Stimulated activated CD8-positive, alpha-beta memory T cell treated with anti-CD3 and anti-CD28 coated beads, Interleukin-4, amount 100 ng/mL, for 1 hour (primary cell): Measurements from ENCODE around the gene CDK5RAP3.
"Not testable (repeated sequence)": the region's sequence is repeated elsewhere in the genome, so short reads cannot be mapped to it uniquely, and the experiment has no call there.

Source experiments
- DNase-seq, 2 donors: peaks; one replicate each; pipeline ENCODE4 v3.0.0-alpha.2; 2020; ENCODE audit warnings: low read depth in 2 of 2, low spot score in 1 of 2

Gene CDK5RAP3

DNA sequence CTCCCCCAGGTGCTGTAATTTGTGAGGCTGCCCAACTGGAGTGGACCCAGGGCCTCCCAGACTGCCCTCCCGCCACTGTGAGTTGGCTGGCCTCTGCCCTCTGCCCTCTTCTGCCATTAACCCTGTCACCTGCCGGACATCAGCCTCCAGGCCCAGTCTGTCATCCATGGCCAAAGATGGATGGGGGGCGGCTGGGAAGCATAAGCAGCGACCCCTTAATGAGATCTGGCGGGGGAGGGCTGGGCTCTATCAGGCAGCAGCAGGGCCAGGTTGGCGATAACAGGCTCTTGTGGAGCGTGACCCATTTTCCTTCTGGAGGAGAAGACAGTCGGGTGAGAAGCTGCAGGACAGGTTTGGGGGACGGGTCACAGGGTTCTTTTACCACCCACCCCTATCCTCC lies 25.3 kb downstream of the CDK5RAP3 start:
- no peak for DNase-seq

DNA sequence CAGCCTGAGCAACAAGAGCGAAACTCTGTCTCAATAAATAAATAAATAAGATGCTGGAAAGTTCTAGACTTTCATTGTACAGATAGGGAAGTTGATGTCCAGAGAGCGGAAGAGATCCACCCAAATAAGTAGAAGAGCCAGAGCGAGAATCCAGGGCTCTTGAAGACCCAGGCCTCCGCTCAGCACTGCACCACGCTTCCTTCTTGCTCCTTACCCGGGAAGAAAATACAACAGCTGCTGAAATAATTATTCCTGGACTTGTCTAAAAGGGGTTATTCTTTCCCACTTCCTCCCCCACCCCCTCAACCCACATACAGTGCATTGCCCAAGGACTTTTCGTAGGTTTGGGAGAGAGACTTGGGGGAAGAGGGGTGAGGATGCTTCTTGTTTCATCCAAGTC lies 26.7 kb downstream of the CDK5RAP3 start:
- DNase-seq, result no peak

DNA sequence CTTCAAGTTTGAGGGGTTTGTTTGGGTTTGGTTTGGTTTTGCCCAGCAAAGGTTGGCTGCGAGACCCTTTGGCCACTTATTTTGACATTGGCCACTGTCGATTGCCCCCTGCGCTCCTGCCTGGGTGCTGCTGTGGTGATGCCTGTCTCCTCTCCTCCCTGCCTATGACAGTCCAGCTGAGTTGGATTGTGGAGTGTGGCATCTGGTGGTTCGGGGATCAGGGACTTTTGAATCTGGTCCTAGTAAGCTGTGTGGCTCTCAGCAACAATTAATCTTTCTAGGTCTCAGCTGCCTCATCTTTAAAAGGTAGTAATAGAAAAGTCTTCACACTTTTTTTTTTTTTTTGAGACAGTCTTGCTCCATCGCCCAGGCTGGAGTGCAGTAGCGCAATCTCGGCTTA lies 27.1 kb downstream of the CDK5RAP3 start:
- no peak for DNase-seq

DNA sequence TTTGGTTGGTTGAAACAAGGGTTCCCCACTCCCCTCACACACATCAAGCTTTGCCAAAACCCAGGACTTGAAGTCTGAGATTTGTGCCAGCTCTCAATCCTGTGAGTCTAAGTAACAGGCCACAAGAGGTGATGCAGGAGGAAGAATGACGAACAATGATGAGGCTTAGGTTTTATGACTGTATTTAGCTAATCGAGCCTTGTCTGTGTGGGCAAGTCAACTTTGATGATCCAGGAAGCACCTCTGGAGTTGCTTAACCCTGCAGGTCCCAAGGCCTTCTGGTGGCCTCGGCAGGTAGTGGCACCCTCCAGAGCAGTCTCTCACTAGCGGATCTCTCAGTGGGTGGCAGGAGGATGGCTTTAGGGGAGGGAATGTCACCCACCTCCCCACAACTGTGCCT lies 28.7 kb downstream of the CDK5RAP3 start:
- no peak for DNase-seq

DNA sequence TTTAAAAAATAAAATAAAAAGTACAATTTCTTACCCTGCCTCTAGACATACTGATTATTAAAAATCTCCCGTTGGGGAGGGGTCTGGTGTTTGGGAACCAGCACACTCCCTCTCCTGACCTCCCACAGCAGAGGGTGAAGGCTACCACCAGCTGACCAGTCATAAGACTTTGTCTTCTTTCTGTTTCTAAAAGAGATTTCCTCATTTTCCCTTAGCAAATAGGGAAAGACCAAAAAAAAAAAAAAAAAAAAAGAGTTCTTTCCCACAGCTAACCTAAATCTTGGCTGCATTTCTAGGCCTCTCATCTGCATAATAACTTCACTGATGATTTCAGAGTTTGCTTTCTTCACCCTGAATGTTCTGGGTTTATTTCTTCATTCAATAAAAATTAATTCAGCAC lies 30.3 kb downstream of the CDK5RAP3 start:
- no peak for DNase-seq

DNA sequence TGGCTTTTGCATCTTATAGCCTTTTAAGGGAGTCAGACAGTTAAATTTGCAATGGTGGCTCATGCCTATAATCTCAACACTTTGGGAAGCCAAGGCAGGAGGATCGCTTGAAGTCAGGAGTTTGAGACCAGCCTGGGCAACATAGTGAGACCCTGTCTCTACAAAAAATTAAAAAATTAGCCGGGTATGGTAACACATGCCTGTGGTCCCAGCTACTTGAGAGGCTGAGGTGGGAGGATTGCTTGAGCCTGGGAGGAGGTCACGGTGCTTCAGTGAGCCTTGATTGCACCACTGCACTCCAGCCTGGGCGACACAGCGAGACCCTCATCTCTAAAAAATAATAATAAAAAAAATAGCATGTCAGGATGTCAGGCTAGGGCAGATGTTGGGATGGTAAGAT lies 30.7 kb downstream of the CDK5RAP3 start:
- not testable (repeated sequence) for DNase-seq

DNA sequence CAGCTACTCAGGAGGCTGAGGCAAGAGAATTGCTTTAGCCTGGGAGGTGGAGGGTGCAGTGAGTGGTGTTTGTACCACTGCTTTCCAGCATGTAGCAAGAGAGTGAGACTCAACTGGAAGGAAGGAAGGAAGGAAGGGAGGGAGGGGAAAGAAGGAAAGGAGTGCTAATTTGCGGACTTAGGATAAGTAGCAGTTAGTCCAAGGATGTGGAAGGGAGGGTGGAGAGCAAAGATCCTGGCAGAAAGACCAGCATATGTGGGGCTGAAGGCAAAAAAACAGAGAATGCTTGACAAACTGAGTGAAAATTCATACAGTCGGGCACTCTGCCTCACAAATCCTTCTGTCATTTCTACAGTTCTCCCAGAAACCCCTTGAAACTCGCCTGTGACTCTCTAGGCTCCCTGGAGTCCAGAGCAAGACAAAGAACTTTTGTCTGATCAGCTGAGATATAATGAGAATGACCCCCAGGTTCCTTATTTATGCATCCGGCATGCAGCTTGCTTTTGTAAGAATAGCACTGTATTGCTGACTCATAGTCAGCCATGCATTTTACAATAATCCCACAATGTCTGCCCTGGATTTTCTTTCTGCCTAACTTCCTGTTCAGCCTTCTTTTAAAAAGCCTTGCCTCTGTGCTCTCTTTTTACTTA lies 31.5 kb downstream of the CDK5RAP3 start:
- no peak for DNase-seq

DNA sequence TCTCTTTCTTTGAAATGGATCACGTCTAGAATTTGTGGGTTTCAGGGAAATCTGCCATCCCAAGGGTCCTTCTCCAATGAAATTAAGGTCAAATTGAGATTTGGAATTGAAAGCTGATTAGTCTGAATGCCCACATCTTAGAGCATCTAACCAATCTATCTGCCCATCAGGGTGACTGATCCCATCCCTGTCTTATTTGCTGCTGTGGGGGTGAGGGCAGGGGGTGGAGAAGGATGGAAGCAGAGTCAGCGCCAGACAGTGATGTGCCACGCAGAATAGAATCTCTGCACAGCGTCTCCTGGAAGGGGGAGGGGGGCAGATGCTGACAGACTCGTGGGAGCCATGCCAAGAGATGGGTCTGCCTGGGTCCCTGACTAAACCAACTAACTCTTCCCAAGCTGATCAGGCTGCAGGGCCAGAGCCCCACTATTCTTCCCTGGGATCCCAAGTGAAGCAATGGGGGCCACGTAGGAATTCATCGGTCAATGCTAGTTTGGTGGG lies 32.1 kb downstream of the CDK5RAP3 start:
- DNase-seq, result no peak

DNA sequence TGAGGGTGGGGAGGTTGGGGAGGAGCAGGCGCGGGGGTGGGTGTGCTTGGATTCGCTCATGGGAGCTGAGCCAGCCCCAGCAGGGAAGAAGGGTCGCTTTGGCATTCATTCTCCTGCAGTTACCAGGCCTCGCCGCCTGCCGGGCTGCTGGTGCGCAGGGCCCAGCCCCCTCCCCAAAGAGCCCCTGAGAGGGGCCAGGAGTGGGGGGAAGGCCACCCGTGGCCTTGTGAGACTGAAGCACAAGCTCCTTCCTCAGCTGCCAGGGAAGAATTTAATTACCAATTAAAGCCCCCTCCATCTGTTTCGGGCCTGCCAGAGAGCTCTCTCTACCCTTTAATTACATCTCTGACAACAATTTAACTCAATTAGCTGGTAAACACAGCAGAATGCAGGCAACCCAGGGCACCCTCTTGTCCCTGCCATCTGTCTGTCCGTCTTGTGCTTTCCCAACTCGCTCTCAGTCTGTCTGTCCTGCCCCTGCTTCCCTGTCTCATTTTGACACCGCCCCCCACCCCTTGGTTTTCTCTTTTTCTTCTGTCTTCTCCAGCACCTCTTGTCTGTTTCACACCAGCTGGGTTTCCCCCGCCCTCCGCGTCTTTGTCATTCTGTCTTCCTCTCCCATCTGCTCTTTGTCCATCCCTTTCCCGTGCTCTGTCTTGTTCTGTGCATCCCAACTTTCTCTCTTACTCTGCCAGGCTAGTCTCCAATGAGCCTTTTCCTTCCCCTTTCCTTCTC lies 32.7 kb downstream of the CDK5RAP3 start:
- DNase-seq, result no peak

DNA sequence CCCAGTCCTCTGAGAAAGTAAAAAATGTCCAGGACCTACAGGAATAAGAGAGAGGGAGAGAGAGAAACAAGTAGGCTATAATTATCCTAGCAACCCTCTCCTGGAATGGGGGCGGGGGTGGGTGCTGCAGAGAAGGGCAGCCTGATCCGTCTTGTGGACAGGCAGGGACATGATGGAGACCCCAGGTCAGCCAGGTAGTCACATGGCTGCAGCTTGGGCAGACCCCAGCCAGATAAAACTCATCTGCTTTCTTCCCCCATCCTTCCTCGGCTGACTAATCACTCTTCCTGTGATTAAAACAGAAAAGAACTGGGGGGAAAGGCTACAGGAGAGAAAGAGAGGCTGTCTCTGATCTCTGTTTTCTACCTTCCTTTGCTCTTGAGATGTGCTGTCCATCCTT lies 34.1 kb downstream of the CDK5RAP3 start:
- DNase-seq, result no peak

DNA sequence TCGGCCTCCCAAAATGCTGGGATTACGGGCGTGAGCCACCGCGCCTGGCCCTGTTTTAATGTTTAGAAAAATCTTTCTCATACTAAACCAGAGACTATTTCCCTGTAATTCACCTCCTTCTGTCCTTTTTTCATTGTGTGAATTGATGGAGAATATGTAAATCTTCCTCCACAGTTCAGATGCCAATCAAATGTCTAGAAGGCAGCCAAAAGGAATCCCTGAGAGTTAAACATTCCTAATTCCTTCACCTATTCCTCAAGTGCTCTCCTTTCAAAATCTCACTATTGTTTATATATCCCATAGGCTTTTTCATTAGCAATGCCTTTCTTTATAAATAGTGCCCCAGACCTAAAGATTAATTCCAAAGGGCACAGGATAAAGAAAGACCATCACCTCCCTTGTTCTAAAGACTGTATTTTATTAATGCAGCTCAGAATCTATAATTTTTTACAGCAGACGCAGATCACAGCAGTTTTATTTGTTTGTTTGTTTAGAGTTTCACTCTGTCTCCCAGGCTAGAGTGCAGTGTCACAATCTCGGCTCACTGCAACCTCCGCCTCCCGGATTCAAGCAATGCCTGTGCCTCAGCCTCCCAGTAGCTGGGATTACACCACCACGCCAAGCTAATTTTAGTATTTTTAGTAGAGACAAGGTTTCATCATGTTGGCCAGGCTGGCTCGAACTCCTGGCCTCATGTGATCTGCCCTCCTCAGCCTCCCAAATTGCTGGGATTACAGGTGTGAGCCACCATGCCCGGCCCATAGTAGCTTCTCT lies 36.2 kb downstream of the CDK5RAP3 start:
- no peak for DNase-seq

DNA sequence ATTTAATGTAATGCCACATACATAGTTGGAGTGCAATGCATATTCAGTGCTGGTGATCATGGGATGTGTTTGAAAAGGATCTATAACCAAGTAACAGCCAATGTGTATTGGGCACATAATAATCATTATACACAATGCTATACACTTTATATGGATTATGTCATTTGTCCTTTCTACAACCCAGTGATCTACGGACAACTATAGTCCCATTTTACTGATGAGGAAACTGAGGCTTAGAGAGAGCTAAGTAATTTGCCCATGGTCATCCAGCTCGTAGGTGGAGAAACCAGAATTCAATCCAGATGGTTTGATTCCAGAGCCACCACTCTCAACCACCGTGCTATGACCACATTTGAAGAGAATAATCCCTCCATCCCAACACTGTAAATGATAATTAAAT lies 39.3 kb downstream of the CDK5RAP3 start:
- no peak for DNase-seq

DNA sequence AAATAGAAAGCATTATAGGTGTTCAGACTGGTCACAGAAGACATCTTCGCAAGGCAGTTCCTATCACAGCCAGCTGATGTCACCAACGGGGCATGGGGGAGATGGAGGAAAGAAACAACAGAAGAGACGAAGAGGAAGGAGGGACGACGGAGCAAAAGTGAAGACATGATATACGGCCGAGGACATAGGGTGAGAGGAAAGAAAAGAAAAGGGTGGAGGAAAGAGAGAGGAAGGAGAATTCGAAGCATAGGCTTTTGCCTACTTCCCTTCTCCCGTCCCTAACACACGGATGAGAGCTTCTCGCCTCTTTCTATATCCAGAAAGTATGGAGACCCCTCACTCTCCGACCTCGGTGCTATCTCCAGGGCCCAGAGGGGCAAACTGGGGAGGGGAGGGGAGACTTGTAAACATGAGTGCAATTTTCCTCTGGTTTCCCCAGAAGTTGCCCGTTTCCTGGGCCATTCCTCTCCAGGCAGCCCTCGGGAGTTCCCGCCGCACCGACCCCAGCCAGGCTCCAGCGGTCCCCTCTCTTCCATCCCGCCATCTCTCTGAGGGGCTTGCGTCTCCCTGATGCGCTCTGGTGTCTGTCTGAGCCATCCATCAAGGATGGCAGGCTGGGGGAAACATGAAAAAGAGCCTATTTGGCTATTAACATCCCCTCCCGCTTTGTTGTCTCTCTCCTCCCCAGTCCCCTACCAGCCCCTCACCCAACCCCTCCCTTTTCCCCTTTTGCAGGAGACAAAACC lies 40.7 kb downstream of the CDK5RAP3 start:
- no peak for DNase-seq

DNA sequence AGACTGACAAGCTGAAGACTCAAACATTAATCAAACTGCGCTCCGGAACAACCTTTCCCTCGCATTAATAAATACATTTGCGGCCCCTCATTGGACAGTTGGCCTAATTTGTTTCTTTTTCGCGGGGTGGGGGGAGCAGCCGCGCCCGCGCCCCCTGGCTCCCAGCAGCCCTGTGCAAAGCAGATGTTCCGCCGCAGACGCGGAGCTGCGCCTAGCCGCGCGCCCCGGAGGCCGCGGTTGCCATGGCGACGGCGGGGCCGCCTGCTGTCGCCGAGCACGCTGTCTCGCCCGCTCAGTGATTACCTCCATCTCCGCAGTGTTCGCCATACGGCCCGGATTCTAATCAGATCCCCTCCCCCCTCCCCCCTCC lies 41.2 kb downstream of the CDK5RAP3 start:
- DNase-seq, result peak in 1 of 2 donors; percentile 32

DNA sequence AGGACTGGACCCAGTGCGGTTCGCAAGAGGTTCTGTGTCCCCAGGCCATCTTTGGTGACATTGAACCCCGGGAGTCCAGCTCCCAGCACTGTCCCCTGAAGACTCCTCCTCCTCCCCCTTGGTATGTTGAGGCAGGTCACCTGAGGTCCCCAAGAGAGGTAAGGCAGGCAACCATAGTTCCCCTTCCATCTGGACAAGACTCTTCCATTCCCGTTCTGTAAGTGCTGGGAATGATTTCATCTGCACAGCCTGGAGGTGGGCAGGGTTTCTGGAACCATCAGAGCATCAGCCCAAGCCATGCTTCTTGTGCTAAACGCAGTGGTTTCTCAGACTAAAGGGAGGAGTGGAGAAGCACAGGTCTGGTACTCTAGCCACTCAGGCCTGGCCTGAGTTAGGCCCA lies 41.7 kb downstream of the CDK5RAP3 start:
- DNase-seq, result no peak

DNA sequence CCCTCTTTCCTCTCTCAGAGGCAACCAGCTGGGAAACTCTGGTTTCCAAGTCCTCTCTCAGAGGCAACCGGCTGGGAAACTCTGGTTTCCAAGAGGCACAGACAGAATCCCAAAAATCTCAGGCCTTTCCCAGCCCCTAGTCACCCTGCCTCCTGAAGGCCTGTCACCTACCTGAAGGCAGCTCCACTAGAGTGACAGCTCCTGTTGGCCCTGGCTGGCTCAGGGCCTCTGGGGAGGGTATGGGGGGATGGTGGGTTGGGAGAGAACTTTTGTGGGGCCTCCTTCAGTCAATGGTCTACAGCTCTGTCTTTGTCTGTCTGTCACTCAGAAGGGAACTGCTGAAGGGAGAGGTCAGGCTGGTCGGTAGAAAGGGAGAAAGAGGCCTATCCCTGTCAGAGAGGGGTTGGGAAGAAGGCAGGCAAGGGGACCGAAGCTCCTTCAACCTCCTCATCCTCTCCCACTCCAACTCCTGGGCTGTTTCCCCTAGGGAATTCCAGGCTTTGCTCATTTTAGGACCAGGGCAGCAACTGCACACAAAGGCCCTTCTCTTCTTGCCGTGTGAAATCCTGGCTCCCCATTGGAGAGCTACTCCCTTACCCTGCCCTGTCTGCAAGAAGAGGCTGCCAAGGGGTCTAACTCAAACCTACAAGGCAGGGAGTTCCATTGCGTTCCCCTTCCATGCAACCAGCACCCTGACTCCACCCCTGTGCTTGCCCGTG lies 43.1 kb downstream of the CDK5RAP3 start:
- no peak for DNase-seq

DNA sequence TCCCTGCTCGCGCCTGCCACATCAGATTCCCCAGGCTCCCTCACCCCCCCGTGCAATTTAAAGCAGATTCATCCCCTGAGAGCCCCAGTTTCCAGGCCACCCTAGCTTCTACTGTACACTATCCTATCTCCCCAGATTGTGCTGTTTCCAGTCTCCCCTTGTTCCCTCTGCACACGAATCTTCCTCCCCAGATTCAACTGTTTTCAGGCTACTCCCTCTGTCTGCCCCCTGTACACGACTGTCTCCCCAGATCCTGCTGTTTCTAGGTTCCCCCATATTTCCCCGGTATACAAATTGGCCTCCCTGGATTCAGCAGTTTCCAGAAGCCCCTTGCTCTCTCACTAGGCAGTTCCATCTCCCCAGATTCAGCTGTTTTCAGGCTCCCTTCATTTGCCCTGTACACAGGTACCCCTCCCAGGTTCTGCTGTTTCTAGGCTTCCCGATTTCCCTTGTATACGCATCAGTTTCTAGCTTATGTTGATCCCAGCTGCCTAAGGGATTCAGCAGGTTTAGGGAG lies 43.7 kb downstream of the CDK5RAP3 start:
- DNase-seq, result no peak

DNA sequence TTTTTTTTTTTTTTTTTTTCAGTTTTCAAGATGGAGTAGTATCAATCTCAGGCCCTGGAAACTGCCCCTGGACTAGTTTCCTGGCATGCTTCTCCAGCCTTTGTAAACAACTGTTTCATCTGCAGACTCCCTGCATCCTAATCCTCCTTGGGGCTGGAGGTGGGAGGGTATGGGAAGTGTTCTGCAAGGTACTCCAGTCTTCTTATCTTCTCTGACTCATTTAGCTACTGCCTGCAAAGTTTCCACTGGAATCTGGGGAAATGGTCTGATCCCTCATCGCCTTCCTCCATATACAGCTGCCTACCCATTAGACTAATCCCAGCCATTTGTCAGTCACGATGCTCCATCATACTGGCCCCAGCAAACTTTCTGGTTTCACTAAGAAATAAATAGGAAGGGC lies 45.2 kb downstream of the CDK5RAP3 start:
- DNase-seq, result no peak

DNA sequence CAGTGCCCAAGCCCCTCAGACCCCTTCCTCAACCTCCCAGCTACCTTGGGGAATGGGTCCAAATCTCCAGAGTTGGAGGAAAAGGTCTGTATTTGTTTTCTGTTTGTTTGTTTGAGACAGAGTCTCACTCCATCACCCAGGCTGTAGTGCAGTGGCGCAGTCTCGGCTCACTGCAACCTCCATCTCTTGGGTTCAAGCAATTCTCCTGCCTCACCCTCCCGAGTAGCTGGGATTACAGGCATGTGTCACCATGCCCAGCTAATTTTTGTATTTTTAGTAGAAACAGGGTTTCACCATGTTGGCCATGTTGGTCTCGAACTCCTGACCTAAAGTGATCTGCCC lies 46.9 kb downstream of the CDK5RAP3 start:
- not testable (repeated sequence) for DNase-seq

DNA sequence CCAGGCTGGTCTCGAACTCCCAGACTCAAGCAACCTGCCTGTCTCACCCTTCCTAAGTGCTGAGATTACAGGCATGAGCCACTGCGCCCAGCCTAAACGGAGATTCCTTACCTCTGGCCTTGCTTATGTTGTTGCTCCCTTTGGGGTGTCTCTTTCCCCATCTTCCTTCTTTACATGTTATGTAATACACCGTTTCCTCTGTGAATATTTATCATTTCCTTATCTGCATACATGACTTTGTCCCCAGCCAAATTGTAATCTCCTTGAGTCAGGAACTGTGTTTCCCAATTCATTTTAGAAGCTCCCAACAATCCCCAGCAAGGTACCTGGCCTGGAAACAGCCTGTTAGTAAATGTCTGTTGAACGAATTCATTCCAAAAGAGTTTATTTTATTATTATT lies 51.0 kb downstream of the CDK5RAP3 start:
- DNase-seq, result no peak

DNA sequence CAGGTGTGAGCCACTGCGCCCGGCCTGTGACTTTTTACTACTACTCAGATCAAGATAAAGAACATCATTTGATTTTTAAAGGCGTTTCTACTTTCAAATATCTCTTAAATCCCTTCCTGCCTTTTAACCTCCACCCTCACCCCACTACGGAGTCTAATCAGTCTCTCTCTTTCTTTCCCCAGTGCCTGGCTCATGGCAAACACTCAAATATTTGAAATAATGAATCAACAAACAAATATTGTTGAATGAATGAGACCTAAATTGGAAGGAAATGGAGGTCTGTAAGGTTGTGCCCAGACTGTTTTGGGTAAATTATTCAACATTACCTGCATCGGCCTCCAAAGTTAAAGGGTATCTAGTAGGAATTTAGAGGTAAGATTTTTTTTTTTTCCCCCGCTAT lies 52.0 kb downstream of the CDK5RAP3 start:
- no peak for DNase-seq
